ENCODE results near the gene LPP. TPM values are rescaled to one million over a fixed set of nuclear protein-coding genes. Genes with fewer than 3 reads are reported as not detected.
"Not testable (repeated sequence)": the region's sequence is repeated elsewhere in the genome, so short reads cannot be mapped to it uniquely, and the experiment has no call there.

LPP gene
- total RNA-seq, 6 donors from 2014 or later, result 86.0 to 196 (median 160) TPM

DNA sequence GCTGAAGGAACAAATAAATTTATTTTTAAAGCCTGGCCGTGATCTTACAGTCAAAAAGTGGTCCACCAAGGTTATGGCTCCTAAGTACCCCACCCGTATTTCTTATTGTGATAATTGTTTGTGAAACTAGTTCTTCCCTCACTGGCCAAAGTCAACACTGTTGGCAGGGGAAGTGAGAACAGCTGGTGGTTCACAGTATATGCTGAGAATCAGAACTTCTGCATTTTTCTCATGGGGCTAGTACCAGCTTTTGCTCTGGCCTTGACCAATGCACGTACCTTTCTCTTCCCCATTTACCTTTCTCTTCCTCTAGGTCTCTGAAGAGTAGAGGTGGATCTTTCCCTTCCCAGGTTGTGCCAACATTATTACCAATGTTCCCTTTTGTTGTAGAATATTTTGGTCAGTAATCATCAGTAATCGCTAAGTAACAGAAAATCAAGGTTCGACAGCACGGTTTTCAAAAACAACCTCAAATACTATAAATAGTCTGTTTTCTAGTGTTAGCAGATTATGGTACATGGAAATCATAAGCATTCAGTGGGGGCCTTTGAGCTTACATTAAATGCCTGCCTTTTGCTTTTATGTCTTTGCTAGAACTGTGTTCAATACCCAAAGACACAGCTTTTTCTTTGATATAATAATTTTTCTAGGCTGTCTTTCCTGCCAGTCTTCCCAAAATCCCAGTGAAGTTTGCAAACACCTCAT lies 268.0 kb downstream of the LPP start:
- peak overlapping the region; percentile 14 to 36 (median 22) for H3K27ac ChIP-seq
- peak; percentile 72 to 89 for ATAC-seq (ENCODE audit: low FRiP score in 2 of 2)
- peak in 1 of 2 donors; percentile 45 for DNase-seq

DNA sequence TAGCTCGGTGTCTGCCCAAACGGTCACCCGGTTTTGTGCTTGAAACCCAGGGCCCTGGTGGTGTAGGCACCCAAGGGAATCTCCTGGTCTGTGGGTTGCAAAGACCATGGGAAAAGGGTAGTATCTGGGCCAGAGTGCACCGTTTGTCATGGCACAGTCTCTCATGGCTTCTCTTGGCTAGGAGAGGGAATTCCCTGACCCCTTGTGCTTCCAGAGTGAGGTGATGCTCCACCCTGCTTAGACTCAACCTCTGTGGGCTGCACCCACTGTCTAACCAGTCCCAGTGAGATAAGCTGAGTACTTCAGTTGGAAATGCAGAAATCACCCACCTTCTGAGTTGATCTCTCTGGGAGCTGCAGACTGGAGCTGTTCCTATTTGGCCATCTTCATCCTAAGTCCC lies 274.0 kb downstream of the LPP start:
- 88% methylated on average over 3 of the region's 4 CpGs; no CpG with 5 or more reads in 1 of the 2 donors for WGBS, 2 donors
- not testable (repeated sequence) for H3K9me3 ChIP-seq; H3K27me3 ChIP-seq; H3K4me3 ChIP-seq; ATAC-seq (ENCODE audit: low FRiP score in 2 of 2); H3K27ac ChIP-seq; H3K36me3 ChIP-seq; DNase-seq
- peaks cover 9 to 22% (median 15%) of the 10 kb centered on the region in 4 donors for H3K4me1 ChIP-seq

More for the DNA sequence above, 268.0 kb downstream of the LPP start:
- H3K27me3 ChIP-seq, result no peaks in the 10 kb centered on the region
- H3K4me3 ChIP-seq, result no peak overlapping the region
- TF ChIP-seq EP300 (IDR thresholded peaks at IDR 0.05), result no peak
- no peak for TF ChIP-seq POLR2A (IDR thresholded peaks at IDR 0.05)
- no peak for TF ChIP-seq POLR2AphosphoS5 (IDR thresholded peaks at IDR 0.05)
- TF ChIP-seq, protein P1, sequence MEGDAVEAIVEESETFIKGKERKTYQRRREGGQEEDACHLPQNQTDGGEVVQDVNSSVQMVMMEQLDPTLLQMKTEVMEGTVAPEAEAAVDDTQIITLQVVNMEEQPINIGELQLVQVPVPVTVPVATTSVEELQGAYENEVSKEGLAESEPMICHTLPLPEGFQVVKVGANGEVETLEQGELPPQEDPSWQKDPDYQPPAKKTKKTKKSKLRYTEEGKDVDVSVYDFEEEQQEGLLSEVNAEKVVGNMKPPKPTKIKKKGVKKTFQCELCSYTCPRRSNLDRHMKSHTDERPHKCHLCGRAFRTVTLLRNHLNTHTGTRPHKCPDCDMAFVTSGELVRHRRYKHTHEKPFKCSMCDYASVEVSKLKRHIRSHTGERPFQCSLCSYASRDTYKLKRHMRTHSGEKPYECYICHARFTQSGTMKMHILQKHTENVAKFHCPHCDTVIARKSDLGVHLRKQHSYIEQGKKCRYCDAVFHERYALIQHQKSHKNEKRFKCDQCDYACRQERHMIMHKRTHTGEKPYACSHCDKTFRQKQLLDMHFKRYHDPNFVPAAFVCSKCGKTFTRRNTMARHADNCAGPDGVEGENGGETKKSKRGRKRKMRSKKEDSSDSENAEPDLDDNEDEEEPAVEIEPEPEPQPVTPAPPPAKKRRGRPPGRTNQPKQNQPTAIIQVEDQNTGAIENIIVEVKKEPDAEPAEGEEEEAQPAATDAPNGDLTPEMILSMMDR (IDR thresholded peaks at IDR 0.05), result no peak
- H3K9me3 ChIP-seq, result no peaks in the 10 kb centered on the region
- H3K36me3 ChIP-seq, result no peaks in the 10 kb centered on the region
- peaks cover 0 to 20% (median 12%) of the 10 kb centered on the region in 4 donors for H3K4me1 ChIP-seq
- WGBS, 2 donors, result 62 to 77% methylated on average over 6 of the region's 6 CpGs

DNA sequence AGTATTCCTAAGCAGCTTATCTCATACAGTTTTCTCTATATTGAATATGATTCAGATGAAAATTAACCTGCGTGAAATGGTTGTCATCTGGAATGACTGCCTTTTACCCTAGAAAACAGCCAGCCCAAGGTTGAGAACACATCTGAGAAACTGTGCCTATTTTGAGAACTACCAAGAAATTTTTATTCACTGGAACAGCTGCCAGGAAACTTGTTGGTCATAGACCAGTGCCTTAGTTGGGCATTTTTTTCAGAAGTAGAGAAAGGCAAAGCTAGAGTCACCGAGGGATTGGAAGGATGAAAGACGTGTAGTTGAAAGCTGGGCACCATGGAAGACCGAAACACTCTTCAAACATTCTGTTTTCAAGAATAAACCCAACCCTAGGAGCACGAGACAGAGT lies 277.1 kb downstream of the LPP start:
- TF ChIP-seq EP300 (IDR thresholded peaks at IDR 0.05), result no peak
- TF ChIP-seq POLR2A (IDR thresholded peaks at IDR 0.05), result no peak
- TF ChIP-seq, protein P1 (IDR thresholded peaks at IDR 0.05), result no peak
- TF ChIP-seq POLR2AphosphoS5 (IDR thresholded peaks at IDR 0.05), result no peak
- H3K4me1 ChIP-seq, result peaks cover 10 to 33% (median 20%) of the 10 kb centered on the region in 4 donors
- H3K27ac ChIP-seq, result peak overlapping the region in 2 of 4 donors; percentile 31 to 55
- no peaks in the 10 kb centered on the region for H3K27me3 ChIP-seq
- H3K9me3 ChIP-seq, result no peaks in the 10 kb centered on the region
- no peak for ATAC-seq (ENCODE audit: low FRiP score in 2 of 2)
- no peaks in the 10 kb centered on the region for H3K36me3 ChIP-seq
- WGBS, 2 donors, result 92 to 95% methylated on average over 5 of the region's 5 CpGs
- no peak overlapping the region for H3K4me3 ChIP-seq
- DNase-seq, result no peak

DNA sequence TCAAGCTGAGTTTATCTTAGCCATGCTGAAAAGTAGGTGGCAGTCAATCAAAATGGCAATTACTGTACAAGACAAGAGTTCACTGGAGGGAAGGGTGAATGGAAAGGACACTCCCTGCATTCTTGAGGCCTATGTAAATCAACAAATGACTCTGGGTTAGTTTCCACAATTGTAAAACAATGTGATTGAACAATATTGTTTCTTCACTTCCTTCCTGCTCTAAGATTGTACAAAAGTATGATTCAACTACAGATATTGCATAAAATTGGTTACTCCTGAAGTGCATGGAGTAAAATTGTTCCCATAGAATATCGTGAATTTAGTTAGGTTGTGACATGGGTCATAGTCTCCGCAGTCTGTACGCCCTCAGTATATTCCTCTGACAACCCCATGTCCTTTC lies 277.6 kb downstream of the LPP start:
- no peak overlapping the region for H3K4me3 ChIP-seq
- 59 to 79% methylated on average over 3 of the region's 3 CpGs for WGBS, 2 donors
- peaks cover 10 to 33% (median 20%) of the 10 kb centered on the region in 4 donors for H3K4me1 ChIP-seq
- peak overlapping the region in 2 of 4 donors; percentile 31 to 55 for H3K27ac ChIP-seq
- TF ChIP-seq POLR2AphosphoS5 (IDR thresholded peaks at IDR 0.05) (peak in 1 of 2 donors; percentile 59), EP300 (IDR thresholded peaks at IDR 0.05) (peak in 2 of 4 donors; percentile 82 to 90)
- TF ChIP-seq, protein P1 (IDR thresholded peaks at IDR 0.05), result no peak
- ATAC-seq (ENCODE audit: low FRiP score in 2 of 2) (peak in 1 of 2 donors; percentile 75), DNase-seq (no peak)
- no peaks in the 10 kb centered on the region for H3K27me3 ChIP-seq
- H3K36me3 ChIP-seq, result no peaks in the 10 kb centered on the region
- no peaks in the 10 kb centered on the region for H3K9me3 ChIP-seq

DNA sequence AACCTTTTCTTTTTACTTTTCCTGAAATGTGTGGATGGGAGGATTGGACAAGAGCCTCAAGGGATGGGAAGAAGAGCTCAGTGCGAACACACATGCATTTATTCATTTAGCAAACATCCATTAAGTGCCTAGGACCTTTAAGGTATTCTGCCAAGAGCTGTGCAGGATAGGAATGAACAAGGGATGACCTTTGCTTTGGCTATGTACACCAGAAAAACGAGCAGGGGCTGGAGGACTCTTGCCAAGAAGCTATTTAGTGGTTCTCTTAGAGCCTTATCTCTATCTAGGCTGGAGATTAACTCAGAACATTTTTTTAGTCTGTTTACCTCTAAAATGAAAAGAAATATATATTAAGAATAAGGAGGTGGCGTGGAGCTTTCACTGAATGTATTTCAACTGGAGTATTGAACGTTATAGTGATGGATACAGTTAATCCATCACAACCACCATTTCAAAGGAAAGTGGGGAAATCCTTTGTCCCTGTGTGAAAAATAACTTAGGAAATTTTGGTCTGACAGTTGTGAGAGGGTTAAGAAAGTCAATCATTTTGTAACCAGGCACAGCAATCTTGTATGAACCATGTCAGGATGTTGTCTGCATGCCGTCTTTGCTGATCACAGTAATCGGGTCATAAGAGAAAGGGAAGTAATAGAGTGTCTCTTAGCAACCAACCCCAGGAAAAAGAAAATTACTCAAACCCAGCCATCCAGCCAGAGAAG lies 279.0 kb downstream of the LPP start:
- H3K4me1 ChIP-seq, result peaks cover 10 to 35% (median 20%) of the 10 kb centered on the region in 4 donors
- 51 to 53% methylated on average over 6 of the region's 6 CpGs for WGBS, 2 donors
- H3K36me3 ChIP-seq, result no peaks in the 10 kb centered on the region
- DNase-seq (no peak), ATAC-seq (ENCODE audit: low FRiP score in 2 of 2) (peak in 1 of 2 donors; percentile 83)
- H3K27ac ChIP-seq, result peak overlapping the region in 3 of 4 donors; percentile 31 to 66 (median 55)
- no peak overlapping the region for H3K4me3 ChIP-seq
- H3K9me3 ChIP-seq, result no peaks in the 10 kb centered on the region
- H3K27me3 ChIP-seq, result no peaks in the 10 kb centered on the region
- TF ChIP-seq POLR2AphosphoS5 (IDR thresholded peaks at IDR 0.05), result no peak
- no peak for TF ChIP-seq POLR2A (IDR thresholded peaks at IDR 0.05)
- TF ChIP-seq, protein P1 (IDR thresholded peaks at IDR 0.05), result no peak
- TF ChIP-seq EP300 (IDR thresholded peaks at IDR 0.05), result no peak
